Heart right ventricle (tissue), 16 donors: ENCODE data around the gene ZNF865. TPM values are rescaled to one million over a fixed set of nuclear protein-coding genes. Genes with fewer than 3 reads are reported as not detected.

Source experiments
- ATAC-seq, 8 donors: fragments of 200-7000 bp; cut with Tn5 transposase; one replicate each; pipeline ENCODE4 v1.9.1; 2020; ENCODE audit warnings: mild to moderate bottlenecking in 8 of 8, moderate library complexity in 8 of 8, moderate number of reproducible peaks in 1 of 8
- DNase-seq, 2 donors: peaks; one replicate each; pipeline ENCODE4 v3.0.0-alpha.2; 2020
- H3K27ac ChIP-seq, 10 donors: fragments of 200-600 bp; sonication (generic) in 2 of 10; one replicate each; pipeline versions ENCODE4 v1.5.0 to v1.8.0; 2020 to 2022; ENCODE audit warnings: mild to moderate bottlenecking in 3 of 10
- H3K27me3 ChIP-seq, 7 donors: fragments of 200-600 bp; one replicate each; pipeline ENCODE4 v1.8.0; 2021 to 2022; ENCODE audit warnings: mild to moderate bottlenecking in 2 of 7
- H3K36me3 ChIP-seq, 9 donors: fragments of 200-600 bp; sonication (generic) in 1 of 9; one replicate each; pipeline versions ENCODE4 v1.5.0 to v1.8.0; 2020 to 2022; ENCODE audit warnings: mild to moderate bottlenecking in 2 of 9
- H3K4me1 ChIP-seq, 9 donors: fragments of 200-600 bp; sonication (generic) in 1 of 9; one replicate each; pipeline versions ENCODE4 v1.5.0 to v1.8.0; 2020 to 2022; ENCODE audit warnings: mild to moderate bottlenecking in 4 of 9
- H3K4me3 ChIP-seq, 10 donors: fragments of 200-600 bp; sonication (generic) in 2 of 10; one replicate each; pipeline versions ENCODE4 v1.5.0 to v1.8.0; 2020 to 2022; ENCODE audit warnings: mild to moderate bottlenecking in 7 of 10, moderate library complexity in 2 of 10
- H3K9me3 ChIP-seq, 11 donors: fragments of 200-600 bp in 10 of 11; sonication (generic) in 2 of 11; one replicate each; pipeline versions ENCODE4 v1.5.0 to v1.8.0; 2013 to 2022; ENCODE audit warnings: mild to moderate bottlenecking in 2 of 11, control low read depth in 1 of 11, moderate library complexity in 1 of 11
- WGBS, 2 donors: extraction: QIAGEN DNeasy Blood & Tissue Kit; methylation state at CpG; one replicate each; pipeline ENCODE4 v1.1.7; 2013; ENCODE audit warnings: inconsistent platforms in 1 of 2; 5-methylcytosine and 5-hydroxymethylcytosine counted together
- intact Hi-C, 10 donors: fragments of 100-400 bp; cut with DNase I; formaldehyde crosslinking; loops; one replicate each; pipeline versions ENCODE4 v1.11.1 to v1.14.2; 2022
- polyA plus RNA-seq, 2 donors: library from polyadenylated mRNA; stranded (reverse); fragments of 200-250 nt; gene quantifications; one replicate each; pipeline ENCODE4 v1.2.3, GENCODE V29; 2013
- total RNA-seq, 10 donors: library from RNA; stranded (reverse); fragmentation: NEBNext Ultra II Directional in 3 of 10; extraction: Animal tissue kit (Norgen Biotek cat#: 25700) in 3 of 10; gene quantifications; one replicate each; pipeline versions ENCODE4 v1.2.1 to v1.2.4, GENCODE V29; 2021 to 2023
- TF ChIP-seq, protein P1 (sequence below), 9 donors: fragments of 200-600 bp; sonication (generic) in 2 of 9; IDR thresholded peaks; one replicate each; pipeline versions ENCODE4 v1.5.0 to v1.8.0; 2021 to 2022; ENCODE audit warnings: antibody characterized with exemption in 9 of 9, mild to moderate bottlenecking in 5 of 9, moderate library complexity in 1 of 9
- donor health status: Arrhythmogenic right ventricular cardiomyopathy.
- donor health status: ischemic (EF 13 %, LVEDD 7.1; RV severe dilation, severe dysfunction).
- donor health status: healthy with polysubstance abuse.
- donor health status: DM: no; HTN: yes; CAD: no.
- donor health status: DM: no; HTN: no; CAD: no.
- donor health status: ischemic (EF 25% LVEDD 6.9; RV normal size, moderate dysfunction).
- donor health status: ischemic (EF 25% LVEDD 5.7; RV mildly dilated, moderate dysfunction).
- donor health status: healthy.
- donor health status: DM: yes; HTN: yes; CAD: no.
- donor health status: Ischemic cardiomyopathy.
- donor health status: ischemic (EF 35%, LVEDD 5.7; RV mildly dilated, moderate dysfunction).
- donor health status: nonischemic (EF 11% LVEDD 7.7; RV severe dilation, severe dysfunction).
- donor health status: DM: yes; HTN: yes; CAD: no.
- donor health status: PGD.
- donor health status: ischemic (EF 29% LVEDD 5.4; RV normal size, mild dysfunction).
- donor health status: nonischemic (EF 23%, LVEDD 6.1; RV moderate dilation, normal function).

ZNF865 gene
- total and polyA plus RNA-seq, 12 donors = 11.8 to 26.5 (median 13.7) TPM

GRCh38 chr19:55585658-55586339 lies 19.6 kb upstream of the ZNF865 start:
- no peaks in the 10 kb centered on the region for H3K9me3 ChIP-seq
- H3K4me1 ChIP-seq = peaks cover 10 to 43% (median 36%) of the 10 kb centered on the region in 9 donors
- peak overlapping the region; percentile 3 to 50 (median 44) for H3K4me3 ChIP-seq
- 2 to 4% methylated on average over 30 to 36 of the region's 36 CpGs for WGBS, 2 donors
- H3K36me3 ChIP-seq = no peaks in the 10 kb centered on the region
- DNase-seq = peak; percentile 87 to 88
- intact Hi-C loops = loop anchor here in 4 of 10 donors (2.0 to 5.0 kb wide), 3 partner anchors 38 to 68 kb away; partner anchors contain the start of gene SBK3 (in 2 of the 4)
- TF ChIP-seq, protein P1, sequence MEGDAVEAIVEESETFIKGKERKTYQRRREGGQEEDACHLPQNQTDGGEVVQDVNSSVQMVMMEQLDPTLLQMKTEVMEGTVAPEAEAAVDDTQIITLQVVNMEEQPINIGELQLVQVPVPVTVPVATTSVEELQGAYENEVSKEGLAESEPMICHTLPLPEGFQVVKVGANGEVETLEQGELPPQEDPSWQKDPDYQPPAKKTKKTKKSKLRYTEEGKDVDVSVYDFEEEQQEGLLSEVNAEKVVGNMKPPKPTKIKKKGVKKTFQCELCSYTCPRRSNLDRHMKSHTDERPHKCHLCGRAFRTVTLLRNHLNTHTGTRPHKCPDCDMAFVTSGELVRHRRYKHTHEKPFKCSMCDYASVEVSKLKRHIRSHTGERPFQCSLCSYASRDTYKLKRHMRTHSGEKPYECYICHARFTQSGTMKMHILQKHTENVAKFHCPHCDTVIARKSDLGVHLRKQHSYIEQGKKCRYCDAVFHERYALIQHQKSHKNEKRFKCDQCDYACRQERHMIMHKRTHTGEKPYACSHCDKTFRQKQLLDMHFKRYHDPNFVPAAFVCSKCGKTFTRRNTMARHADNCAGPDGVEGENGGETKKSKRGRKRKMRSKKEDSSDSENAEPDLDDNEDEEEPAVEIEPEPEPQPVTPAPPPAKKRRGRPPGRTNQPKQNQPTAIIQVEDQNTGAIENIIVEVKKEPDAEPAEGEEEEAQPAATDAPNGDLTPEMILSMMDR (IDR thresholded peaks at IDR 0.05) = no peak
- peak; percentile 81 to 92 (median 84) for ATAC-seq
- H3K27ac ChIP-seq = peak overlapping the region; percentile 49 to 84 (median 68)
- H3K27me3 ChIP-seq = peaks cover 0 to 24% (median 0%) of the 10 kb centered on the region in 7 donors

GRCh38 chr19:55586976-55587668 lies 18.3 kb upstream of the ZNF865 start:
- Histone ChIP-seq H3K4me1 (peaks cover 10 to 30% (median 25%) of the 10 kb centered on the region in 9 donors), H3K36me3 (peaks cover 0 to 7% (median 2%) of the 10 kb centered on the region in 9 donors), H3K4me3 (peak overlapping the region in 9 of 10 donors; percentile 21 to 45 (median 42)), H3K27ac (peak overlapping the region in 1 of 10 donors; percentile 48), H3K9me3 (no peaks in the 10 kb centered on the region), H3K27me3 (peaks cover 0 to 24% (median 0%) of the 10 kb centered on the region in 7 donors)
- ATAC-seq = peak; percentile 86 to 95 (median 92)
- 1% methylated on average over 40 of the region's 40 CpGs for WGBS, 2 donors
- TF ChIP-seq, protein P1 (IDR thresholded peaks at IDR 0.05) = no peak
- DNase-seq = peak; percentile 96 to 97
- intact Hi-C loops = loop anchor here in 4 of 10 donors (2.0 to 5.0 kb wide), 3 partner anchors 40 to 70 kb away; partner anchors contain the start of gene SBK3 (in 2 of the 4)

DNA sequence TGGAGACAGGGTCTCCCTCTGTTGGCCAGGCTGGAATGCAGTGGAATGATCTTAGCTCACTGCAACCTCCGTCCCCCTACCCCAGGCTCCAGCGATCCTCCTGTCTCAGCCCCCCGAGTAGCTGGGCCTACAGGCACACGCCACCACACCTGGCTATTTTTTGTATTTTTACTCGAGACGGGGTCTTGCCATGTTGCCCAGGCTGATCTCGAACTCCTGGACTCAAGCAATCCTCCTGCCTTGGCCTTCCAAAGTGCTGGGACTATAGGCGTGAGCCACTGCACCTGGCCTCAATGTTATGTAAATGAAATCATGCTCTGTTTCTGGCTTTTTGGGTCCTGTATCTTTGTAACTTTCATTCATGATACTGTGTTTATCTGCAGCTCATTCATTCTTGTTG lies 16.7 kb upstream of the ZNF865 start:
- DNase-seq = no peak
- intact Hi-C loops = loop anchor here in 3 of 10 donors (5.0 kb wide), 2 partner anchors 41 to 71 kb away; partner anchors contain the start of gene SBK3 (in 2 of the 3)
- WGBS, 2 donors = 91 to 94% methylated on average over 8 of the region's 8 CpGs

GRCh38 chr19:55590109-55590508 lies 15.3 kb upstream of the ZNF865 start:
- Histone ChIP-seq H3K4me1 (peaks cover 10 to 29% (median 24%) of the 10 kb centered on the region in 9 donors), H3K4me3 (no peak overlapping the region), H3K27ac (no peak overlapping the region), H3K9me3 (no peaks in the 10 kb centered on the region), H3K36me3 (peaks cover 0 to 30% (median 9%) of the 10 kb centered on the region in 9 donors), H3K27me3 (peaks cover 0 to 18% (median 0%) of the 10 kb centered on the region in 7 donors)
- ATAC-seq = no peak
- no peak for DNase-seq
- 54 to 60% methylated on average over 7 of the region's 7 CpGs for WGBS, 2 donors
- intact Hi-C loops = no loop called here
- TF ChIP-seq, protein P1 (IDR thresholded peaks at IDR 0.05) = no peak

More for the DNA sequence above, 16.7 kb upstream of the ZNF865 start:
- no peak overlapping the region for H3K4me3 ChIP-seq
- peaks cover 0 to 24% (median 0%) of the 10 kb centered on the region in 7 donors for H3K27me3 ChIP-seq
- H3K36me3 ChIP-seq = peaks cover 0 to 19% (median 5%) of the 10 kb centered on the region in 9 donors
- no peak overlapping the region for H3K27ac ChIP-seq
- H3K4me1 ChIP-seq = peaks cover 10 to 29% (median 24%) of the 10 kb centered on the region in 9 donors
- no peak for ATAC-seq
- H3K9me3 ChIP-seq = no peaks in the 10 kb centered on the region
- TF ChIP-seq, protein P1 (IDR thresholded peaks at IDR 0.05) = no peak
